ENCODE measurements around the gene SOAT2.

Gene SOAT2

DNA sequence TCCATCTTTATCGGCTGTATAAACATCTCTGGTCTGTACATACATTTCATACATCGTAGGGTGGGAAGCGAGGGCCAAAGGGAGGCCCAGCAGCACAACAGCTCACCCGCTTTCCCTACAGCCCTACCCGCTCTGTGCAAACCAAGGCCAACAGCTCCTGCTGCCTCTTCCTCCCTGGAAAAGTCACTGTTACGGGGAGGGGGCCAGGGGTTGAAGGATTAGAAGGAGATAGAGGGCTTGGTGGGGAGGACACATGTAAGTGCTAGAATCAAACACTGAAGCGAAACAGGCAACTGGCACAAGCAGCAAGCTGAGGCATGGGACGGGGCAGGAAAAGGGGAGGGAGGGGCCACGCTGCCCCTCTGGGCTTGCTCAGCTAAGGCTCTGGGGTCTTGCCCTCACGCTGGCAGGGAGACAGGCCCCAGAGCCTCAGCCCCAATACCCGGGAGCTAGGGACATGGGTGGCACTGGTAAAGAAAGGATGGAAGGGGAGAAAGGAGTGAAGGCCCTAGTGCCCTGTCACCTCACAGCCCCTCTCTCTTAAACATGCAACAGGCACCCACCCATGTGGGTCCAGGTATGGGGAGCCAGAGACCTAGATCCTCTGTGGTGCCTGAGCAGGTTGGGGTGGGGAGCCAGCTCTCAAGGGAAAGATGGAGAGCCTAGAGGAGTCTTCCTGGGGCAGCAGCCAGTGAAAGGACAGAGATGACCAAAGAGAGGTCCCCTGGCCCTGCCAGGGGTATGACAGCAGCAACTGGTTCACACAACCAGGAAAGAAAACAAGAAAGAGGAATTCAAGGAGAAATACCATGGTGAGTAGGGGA is 38.5 kb upstream of the SOAT2 start:
- peak overlapping the region; percentile 93 to 99 for H3K27ac ChIP-seq
- TF ChIP-seq, protein P1, sequence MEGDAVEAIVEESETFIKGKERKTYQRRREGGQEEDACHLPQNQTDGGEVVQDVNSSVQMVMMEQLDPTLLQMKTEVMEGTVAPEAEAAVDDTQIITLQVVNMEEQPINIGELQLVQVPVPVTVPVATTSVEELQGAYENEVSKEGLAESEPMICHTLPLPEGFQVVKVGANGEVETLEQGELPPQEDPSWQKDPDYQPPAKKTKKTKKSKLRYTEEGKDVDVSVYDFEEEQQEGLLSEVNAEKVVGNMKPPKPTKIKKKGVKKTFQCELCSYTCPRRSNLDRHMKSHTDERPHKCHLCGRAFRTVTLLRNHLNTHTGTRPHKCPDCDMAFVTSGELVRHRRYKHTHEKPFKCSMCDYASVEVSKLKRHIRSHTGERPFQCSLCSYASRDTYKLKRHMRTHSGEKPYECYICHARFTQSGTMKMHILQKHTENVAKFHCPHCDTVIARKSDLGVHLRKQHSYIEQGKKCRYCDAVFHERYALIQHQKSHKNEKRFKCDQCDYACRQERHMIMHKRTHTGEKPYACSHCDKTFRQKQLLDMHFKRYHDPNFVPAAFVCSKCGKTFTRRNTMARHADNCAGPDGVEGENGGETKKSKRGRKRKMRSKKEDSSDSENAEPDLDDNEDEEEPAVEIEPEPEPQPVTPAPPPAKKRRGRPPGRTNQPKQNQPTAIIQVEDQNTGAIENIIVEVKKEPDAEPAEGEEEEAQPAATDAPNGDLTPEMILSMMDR (IDR thresholded peaks at IDR 0.05): no peak
- peaks cover 0 to 98% (median 85%) of the 10 kb centered on the region in 4 donors for H3K4me1 ChIP-seq
- peak; percentile 43 to 74 for DNase-seq
- H3K9me3 ChIP-seq: no peaks in the 10 kb centered on the region
- intact Hi-C loops (cut with DNase I; ENCODE audit: low total_unique reads): loop anchor here (5.0 kb wide), 1 partner anchor 132 kb away; no protein-coding TSS in a partner anchor
- H3K4me3 ChIP-seq: no peak overlapping the region
- peaks cover 35 to 90% (median 49%) of the 10 kb centered on the region in 3 donors for H3K36me3 ChIP-seq
- no peaks in the 10 kb centered on the region for H3K27me3 ChIP-seq

DNA sequence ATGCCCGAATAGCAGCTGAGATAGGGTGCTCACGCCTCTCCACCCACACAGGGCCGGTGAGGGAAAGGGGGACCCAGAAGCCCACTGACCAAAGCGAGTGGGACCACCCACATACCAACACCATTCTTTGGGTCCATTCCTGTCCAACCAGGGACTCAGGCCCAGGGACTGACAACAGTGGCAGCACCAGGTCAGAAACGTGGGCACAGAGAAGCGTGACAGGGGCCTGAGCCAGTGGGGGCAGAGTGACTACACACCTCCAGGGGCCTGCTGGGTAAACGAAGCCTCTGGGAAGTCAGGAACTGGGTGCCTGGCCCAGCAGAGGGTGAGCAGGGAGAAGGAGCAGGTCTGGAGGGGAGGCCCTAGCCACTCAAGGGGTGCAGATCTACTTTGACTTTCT is 37.8 kb upstream of the SOAT2 start:
- Histone ChIP-seq H3K36me3 (peaks cover 29 to 90% (median 43%) of the 10 kb centered on the region in 3 donors), H3K27ac (peak overlapping the region; percentile 93 to 99), H3K27me3 (no peaks in the 10 kb centered on the region), H3K4me3 (no peak overlapping the region), H3K4me1 (peaks cover 0 to 98% (median 85%) of the 10 kb centered on the region in 4 donors), H3K9me3 (no peaks in the 10 kb centered on the region)
- intact Hi-C loops (cut with DNase I; ENCODE audit: low total_unique reads): loop anchor here (5.0 kb wide), 1 partner anchor 132 kb away; no protein-coding TSS in a partner anchor
- TF ChIP-seq, protein P1 (IDR thresholded peaks at IDR 0.05): no peak
- DNase-seq: peak; percentile 37 to 72

DNA sequence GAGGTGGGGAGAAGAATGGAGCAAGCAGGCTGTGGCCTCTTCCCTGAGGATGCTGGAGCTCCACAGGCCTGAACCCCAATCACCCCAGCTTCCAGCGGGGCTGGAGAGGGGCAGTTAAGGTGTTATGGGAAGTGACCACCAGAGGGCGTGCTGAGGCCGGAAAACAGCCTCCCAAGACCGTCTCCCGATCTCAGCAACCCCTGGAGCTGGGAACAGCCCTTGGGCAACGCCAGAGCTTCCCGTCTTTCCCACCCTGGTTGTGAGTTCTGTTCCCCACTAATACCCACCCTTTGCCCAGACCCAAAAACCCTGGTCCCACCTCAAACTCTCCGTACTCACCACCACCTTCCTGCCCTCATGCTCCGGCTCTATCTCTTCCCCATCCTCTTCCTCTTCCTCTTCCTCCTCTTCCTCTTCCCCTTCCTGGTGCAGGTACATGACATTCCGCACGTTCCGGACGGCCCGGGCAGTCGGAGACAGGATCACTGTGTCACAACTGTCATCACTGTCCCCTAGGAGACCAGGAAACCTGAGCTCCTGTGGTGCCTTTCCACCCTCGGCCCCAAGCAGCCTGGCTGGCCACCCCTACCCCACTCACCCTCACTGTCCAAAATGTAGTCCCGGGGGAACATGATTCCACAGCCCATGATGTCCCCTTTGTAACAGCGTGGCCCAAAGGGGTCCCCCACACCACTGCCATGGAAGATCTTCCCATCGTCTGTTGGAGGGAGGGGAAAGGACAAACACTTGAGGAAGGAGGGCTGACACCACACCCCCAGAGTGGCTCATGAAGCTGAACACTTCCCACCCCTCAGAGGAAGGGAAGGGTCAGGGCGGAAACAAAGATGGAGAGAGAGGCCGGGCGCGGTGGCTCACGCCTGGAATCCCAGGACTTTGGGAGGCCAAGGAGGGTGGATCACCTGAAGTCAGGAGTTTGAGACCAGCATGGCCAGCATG is 37.0 kb upstream of the SOAT2 start:
- H3K4me3 ChIP-seq: no peak overlapping the region
- TF ChIP-seq, protein P1 (IDR thresholded peaks at IDR 0.05): peak; percentile 88 to 97
- intact Hi-C loops (cut with DNase I; ENCODE audit: low total_unique reads): loop anchor here (2.0 to 5.0 kb wide), 2 partner anchors 33 to 131 kb away; no protein-coding TSS in a partner anchor
- H3K36me3 ChIP-seq: peaks cover 21 to 90% (median 35%) of the 10 kb centered on the region in 3 donors
- H3K27me3 ChIP-seq: no peaks in the 10 kb centered on the region
- H3K27ac ChIP-seq: peak overlapping the region; percentile 93 to 99
- peaks cover 4 to 98% (median 86%) of the 10 kb centered on the region in 4 donors for H3K4me1 ChIP-seq
- no peaks in the 10 kb centered on the region for H3K9me3 ChIP-seq
- DNase-seq: peak; percentile 80 to 92

DNA sequence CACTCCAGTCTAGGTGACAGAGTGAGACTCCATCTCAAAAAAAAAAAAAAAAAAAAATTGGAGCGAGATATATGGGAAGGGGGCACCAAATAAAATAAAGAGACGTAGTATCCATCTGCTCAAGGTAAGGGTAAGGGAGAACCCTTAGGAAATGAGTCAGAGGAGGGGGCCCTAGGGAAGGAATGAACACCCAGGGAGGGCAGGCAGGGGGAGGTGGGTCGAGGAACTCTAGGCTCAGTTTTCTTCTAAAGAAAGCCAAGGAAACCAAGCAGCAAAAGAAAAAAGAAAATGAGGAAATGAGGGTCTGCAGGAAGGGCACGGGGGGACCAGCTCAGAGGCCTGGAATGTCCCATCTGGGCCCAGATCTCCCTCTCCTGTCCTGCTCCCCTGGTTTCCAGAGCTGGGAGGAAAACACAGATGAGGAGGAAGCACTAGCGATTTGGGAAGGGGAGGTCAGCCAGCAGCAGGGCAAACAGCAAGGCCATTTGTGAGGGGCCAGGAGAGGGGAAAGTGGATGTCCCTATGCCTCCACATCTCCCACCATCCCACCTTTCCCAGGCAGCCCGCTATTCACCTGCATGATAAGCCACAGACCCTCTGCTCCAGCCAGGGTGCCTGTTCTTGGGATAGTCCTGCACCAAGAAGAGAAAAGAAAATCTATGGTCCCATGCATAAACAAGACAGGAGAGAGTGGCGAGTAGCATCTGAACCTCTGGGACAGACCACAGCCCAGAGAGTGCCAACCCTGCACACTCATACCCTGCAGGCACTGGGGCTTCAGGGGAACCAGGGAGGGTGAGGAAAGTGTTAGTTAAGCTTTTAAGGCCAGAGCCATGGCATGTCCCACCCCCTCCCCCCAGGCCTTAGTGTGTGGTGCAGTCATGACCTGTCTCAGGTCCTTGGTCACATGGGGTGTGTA is 36.0 kb upstream of the SOAT2 start:
- peaks cover 12 to 81% (median 24%) of the 10 kb centered on the region in 3 donors for H3K36me3 ChIP-seq

More for the DNA sequence above, 36.0 kb upstream of the SOAT2 start:
- H3K27me3 ChIP-seq: no peaks in the 10 kb centered on the region
- H3K4me3 ChIP-seq: no peak overlapping the region
- intact Hi-C loops (cut with DNase I; ENCODE audit: low total_unique reads): loop anchor here (2.0 to 5.0 kb wide), 2 partner anchors 31 to 130 kb away; no protein-coding TSS in a partner anchor
- TF ChIP-seq, protein P1 (IDR thresholded peaks at IDR 0.05): no peak
- peaks cover 9 to 98% (median 84%) of the 10 kb centered on the region in 4 donors for H3K4me1 ChIP-seq
- H3K9me3 ChIP-seq: no peaks in the 10 kb centered on the region
- peak; percentile 26 to 64 for DNase-seq
- peak overlapping the region; percentile 93 to 99 for H3K27ac ChIP-seq
